Stimulated activated CD4-positive, alpha-beta T cell treated with anti-CD3 and anti-CD28 coated beads, Interleukin-12 subunit alpha, Interleukin-12 subunit beta, amount 100 ng/mL, for 4 hours (primary cell): ENCODE measurements around the gene DNAH8.

Experiments
- DNase-seq: peaks from one replicate; pipeline ENCODE4 v3.0.0-alpha.2; 2020

Gene DNAH8, protein sequence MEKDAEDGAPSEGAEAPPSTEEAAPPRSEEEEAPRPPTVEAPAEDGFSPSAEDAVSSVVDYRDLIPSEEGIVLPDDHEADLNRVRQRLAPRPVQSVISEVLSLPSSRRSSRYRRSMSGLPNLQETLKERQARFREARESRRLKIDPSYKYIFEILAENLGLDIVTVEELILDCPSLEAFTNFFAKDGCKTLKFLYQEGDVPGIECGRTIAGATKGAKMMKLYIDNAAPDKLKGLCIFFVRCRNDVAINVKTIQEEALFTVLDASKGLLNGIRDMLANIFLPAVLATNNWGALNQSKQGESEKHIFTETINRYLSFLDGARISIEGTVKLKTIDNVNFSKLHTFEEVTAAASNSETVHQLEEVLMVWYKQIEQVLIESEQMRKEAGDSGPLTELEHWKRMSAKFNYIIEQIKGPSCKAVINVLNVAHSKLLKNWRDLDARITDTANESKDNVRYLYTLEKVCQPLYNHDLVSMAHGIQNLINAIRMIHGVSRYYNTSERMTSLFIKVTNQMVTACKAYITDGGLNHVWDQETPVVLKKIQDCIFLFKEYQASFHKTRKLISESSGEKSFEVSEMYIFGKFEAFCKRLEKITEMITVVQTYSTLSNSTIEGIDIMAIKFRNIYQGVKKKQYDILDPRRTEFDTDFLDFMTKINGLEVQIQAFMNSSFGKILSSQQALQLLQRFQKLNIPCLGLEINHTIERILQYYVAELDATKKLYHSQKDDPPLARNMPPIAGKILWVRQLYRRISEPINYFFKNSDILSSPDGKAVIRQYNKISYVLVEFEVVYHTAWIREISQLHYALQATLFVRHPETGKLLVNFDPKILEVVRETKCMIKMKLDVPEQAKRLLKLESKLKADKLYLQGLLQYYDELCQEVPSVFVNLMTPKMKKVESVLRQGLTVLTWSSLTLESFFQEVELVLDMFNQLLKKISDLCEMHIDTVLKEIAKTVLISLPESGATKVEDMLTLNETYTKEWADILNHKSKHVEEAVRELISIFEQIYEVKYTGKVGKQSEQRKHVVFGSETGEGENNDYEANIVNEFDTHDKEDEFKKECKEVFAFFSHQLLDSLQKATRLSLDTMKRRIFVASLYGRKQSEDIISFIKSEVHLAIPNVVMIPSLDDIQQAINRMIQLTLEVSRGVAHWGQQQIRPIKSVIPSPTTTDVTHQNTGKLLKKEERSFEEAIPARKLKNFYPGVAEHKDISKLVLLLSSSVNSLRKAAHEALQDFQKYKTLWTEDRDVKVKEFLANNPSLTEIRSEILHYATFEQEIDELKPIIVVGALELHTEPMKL (N-terminal part only)

GRCh38 chr6:38715016-38715689, at the start of gene DNAH8:
Gene DNAH8, plus strand, starts transcription at chr6:38715311. Its CDS starts 7,499 bp downstream, at chr6:38722810.
- no peak for DNase-seq

DNA sequence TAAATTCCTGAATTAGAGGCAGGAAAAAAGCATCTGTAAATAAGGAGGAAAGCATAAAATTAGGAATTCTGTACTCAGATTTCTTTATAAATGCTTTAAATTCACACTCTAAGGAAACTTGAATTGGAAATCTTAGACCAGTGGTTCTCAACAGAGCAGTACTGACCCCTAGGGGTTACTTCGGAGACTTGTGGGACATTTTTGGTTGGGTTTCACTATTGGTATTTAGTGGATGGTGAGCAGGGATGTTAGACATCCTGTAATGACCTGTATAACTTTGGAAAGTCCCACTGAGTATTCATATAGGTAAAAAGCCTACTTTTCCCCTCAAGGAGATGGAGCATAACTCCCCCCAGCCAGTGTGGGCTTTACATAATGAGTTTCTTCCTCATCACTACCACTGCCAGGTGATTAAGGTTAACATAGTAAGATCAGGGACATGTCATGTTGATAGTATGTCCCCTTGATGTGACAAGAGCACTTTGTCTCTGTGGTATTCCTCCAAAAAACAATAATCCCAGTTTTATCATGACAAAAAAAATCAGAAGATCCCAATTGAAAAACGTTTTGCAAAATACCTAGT, 43.1 kb upstream of the DNAH8 start:
- no peak for DNase-seq

DNA sequence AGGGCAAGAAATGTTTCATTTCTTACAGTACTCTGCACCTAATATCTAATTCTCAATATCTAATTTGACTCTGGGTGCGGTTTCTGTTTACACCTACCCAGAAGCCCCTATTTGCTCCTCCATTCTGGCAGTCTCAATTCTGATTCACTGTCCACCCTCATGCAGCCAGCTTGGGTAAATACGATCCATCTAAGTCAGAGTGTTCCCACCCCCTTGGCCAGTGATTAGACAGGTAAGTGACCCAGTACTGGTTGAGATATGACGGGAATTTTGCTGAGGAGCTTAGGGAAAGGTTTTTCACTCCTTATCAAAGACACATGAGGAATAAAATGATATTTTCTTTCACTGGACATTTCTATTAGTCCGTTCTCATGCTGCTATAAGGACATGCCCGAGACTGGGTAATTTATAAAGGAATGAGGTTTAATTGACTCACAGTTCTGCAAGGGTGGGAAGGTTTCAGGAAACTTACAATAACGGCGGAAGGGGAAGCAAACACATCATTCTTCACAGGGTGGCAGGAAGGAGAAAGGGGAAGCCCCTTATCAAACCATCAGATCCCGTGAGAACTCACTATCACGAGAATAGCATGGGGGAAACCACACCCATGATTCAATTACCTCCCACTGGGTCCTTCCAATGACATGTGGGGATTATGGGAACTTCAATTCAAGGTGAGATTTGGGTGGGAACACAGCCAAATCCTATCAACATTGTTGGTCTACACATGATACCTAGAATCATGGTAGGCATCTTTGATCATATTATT, 41.5 kb upstream of the DNAH8 start:
- no peak for DNase-seq

GRCh38 chr6:38676236-38676973, 38.7 kb upstream of the DNAH8 start:
- DNase-seq, result no peak

GRCh38 chr6:38676974-38677544, 38.1 kb upstream of the DNAH8 start:
- no peak for DNase-seq

DNA sequence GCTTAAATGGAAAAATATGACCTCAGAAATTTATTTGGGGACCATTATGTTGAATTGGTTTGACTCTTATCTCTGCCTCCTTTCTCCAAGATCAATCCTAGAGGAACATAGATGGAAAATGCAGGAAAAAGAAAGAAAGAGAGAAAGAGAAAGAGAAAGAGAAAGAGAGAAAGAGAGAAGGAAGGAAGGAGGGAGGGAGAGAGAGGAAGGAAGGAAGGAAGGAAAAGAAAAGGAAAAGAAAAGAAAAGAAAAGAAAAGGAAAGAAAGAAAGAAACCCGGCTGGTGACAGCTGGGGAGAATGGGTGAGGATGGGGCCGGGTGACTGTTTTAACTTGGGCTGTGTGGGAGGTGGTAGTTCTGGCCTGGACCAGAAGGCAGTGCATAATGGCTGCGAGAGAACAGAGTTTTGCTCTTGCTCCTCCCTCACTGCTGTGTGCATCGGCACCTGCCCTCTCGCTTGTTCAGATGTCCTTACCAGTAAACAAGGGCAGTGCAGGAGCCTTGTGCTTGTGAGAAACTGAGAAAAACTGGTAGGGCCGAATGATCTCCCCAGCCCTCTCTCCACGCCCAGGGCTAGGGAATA, 36.8 kb upstream of the DNAH8 start:
- no peak for DNase-seq

- no peak for DNase-seq
Observed at GRCh38 chr6:38679668-38680067, 35.4 kb upstream of the DNAH8 start.

- DNase-seq, result no peak
Observed at GRCh38 chr6:38681850-38682249, 33.3 kb upstream of the DNAH8 start.

DNA sequence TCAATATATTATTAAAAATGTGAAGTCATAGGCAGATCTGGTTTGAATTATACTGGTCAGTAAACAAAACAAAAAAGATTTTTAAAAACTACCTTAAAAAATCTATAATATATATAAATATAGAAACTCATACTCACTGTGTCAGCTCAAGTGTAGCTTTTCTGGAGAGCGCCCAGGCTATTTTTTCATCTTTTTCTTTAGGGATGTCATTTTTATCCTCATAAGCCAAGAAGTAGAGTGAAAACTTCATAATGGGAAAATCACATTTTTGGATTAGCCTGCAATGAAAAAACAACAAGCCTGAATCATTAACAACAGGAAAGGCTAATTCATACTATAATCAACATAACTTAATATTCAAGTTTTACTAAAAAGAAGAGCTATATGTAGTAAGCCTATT, 30.9 kb upstream of the DNAH8 start:
- DNase-seq, result no peak

DNA sequence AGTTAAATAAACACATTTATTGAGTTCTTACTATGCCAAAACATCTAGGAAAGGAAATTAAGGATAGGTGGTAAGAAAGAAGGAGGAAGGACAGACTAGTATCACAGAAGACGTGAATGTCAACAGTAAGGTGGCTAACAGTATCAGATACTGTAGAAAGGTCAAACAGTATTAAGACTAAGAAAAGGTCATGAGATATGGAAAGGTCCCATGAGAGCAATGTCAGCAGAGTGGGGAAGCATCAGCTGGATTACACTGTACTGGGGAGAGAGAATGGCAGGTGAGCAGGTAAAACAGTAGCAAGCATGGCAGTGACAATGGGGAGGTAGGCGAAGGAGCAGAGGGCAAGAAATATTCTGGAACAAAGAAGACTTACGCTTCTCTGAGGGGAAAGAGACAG, 30.2 kb upstream of the DNAH8 start:
- no peak for DNase-seq

GRCh38 chr6:38686270-38687042, 28.7 kb upstream of the DNAH8 start:
- no peak for DNase-seq

- DNase-seq, result no peak
Observed at GRCh38 chr6:38687043-38687353, 28.1 kb upstream of the DNAH8 start.

- no peak for DNase-seq
Observed at GRCh38 chr6:38687549-38687948, 27.6 kb upstream of the DNAH8 start.

GRCh38 chr6:38688579-38689087, 26.5 kb upstream of the DNAH8 start:
- DNase-seq, result no peak

DNA sequence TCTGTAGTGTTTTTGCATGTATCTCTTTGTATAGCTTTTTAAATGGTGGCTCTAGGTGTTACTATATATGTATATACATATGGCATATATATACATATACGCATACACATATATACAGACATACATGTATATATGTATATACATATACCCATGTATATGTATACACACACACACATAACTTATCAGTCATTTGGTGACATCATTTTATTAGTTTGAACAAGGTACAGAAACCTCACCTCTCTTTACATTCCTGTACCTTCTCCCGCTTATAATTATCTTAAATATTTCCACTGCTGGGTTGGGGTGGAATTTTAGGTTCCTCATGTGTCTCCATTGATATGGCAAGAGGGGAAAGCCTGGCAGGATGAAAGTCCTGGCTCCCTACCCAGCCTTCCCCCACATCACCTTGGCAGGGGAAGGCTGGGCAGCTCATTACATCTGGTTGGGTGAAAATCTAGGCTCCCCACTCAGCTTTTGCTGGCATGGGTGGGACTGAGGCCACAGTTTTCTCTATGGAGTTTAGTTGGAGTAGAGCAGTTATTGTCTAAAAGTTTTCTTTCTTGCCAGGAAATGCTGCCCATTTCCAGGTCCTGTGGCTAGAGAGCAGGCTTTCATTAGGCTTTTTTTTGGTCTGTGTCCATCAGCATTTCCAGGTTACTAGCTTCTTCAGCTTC, 19.7 kb upstream of the DNAH8 start:
- no peak for DNase-seq

DNA sequence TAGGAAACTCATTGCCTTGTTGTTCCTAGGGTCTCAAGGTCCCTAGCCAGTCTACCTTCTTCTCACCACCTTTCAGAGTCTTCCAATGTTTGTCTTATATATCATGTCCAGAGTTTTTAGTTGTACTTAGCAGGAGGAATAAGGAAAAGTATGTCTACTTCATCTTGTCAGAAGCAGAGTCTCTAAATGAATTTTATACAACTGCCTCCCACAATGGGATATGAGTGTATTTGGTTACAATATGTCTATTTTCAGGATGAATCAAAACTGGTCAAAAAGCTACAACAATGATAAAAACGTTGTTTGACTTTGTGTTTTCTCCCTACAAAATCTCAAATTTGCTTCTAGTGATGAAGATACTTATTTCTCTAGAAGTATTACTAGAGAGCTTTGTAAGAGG, 19.2 kb upstream of the DNAH8 start:
- DNase-seq, result no peak

DNA sequence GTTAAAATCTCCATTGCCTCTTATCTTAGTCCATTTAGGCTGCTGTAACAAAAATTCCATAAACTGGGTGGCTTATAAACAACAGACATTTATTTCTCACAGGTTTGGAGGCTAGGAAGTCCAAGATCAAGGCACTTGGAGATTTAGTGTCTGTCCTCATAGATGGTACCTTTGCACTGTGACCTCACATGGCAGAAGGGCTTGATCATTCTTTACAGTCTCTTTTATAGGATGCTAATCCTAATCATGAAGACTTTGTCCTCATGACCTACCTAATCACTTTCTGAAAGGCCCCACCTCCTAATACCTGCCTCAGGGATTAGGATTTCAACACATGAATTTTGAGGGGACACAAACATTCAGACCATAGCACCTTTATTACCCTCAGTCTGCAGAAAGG, 18.8 kb upstream of the DNAH8 start:
- DNase-seq, result no peak

- no peak for DNase-seq
Observed at GRCh38 chr6:38697846-38698245, 17.3 kb upstream of the DNAH8 start.
